OCI-LY7 (cell line): ENCODE results near the gene ABRAXAS1.

Source experiments
- CTCF ChIP-seq: fragments of 200-600 bp; sonication (generic); conservative IDR thresholded peaks from 2 replicates; pipeline ENCODE4 v1.5.1; 2014; ENCODE audit warnings: mild to moderate bottlenecking, antibody characterized with exemption, low read length, moderate library complexity, mixed read lengths
- EZH2phosphoT487 ChIP-seq: fragments of 200-600 bp; sonication (generic); IDR thresholded peaks from 2 replicates; pipeline ENCODE4 v1.6.1; 2018; ENCODE audit warnings: low read depth, borderline replicate concordance, mild to moderate bottlenecking, mixed run types, antibody characterized with exemption, low read length, moderate library complexity, mixed read lengths

- no peak for TF ChIP-seq CTCF
- no peak for TF ChIP-seq EZH2phosphoT487
Measured at GRCh38 chr4:83431200-83431599, 53.7 kb downstream of the ABRAXAS1 start.
